ENCODE results near the gene COL6A3.

The COL6A3 gene

DNA sequence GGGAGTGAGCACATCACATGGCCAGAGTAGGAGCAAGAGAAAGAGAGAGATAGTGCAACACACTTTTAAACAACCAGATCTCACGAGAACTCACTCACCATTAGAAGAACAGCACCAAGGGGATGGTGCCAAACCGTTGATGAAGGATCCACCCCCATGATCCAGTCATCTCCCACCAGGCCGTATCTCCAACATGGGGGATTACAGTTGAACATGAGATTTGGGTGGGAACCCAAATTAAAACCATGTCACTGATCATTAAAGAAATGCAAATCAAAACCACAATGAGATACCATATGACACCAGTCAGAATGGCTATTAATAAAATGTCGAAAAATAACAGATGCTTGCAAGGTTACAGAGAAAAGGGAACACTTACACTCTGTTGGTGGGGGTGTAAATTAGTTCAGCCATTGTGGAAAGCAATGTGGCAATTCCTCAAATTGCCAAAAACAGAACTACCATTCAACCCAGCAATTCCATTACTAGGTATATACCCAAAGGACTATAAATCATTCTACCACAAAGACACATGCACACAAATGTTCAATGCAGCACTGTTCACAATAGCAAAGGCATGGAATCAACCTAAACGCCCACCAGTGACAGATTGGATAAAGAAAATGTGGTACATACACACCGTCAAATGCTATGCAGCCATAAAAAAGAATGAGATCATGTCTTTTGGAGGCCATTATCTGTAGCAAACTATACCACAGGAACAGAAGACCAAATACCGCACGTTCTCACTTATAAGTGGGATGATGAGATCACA, 137.1 kb downstream of the COL6A3 start:
- Histone ChIP-seq H3K4me3 (IDR thresholded peaks at IDR 0.05; ENCODE audit: insufficient read depth, low read depth, low read length) (no peak overlapping the region), H3K27ac (no peak overlapping the region), H3K4me2 (no peak overlapping the region), H3K4me1 (ENCODE audit: low read depth, poor library complexity, severe bottlenecking) (no peaks in the 10 kb centered on the region), H4K20me1 (ENCODE audit: insufficient read depth) (no peaks in the 10 kb centered on the region), H3K79me2 (ENCODE audit: insufficient read depth, low read depth) (no peaks in the 10 kb centered on the region), H3K36me3 (ENCODE audit: insufficient read depth) (no peaks in the 10 kb centered on the region), H3K27me3 (ENCODE audit: insufficient read depth, low read depth) (no peaks in the 10 kb centered on the region), H2AFZ (ENCODE audit: low read depth) (no peak overlapping the region), H3K9ac (no peak overlapping the region)
- TF ChIP-seq, protein P1, sequence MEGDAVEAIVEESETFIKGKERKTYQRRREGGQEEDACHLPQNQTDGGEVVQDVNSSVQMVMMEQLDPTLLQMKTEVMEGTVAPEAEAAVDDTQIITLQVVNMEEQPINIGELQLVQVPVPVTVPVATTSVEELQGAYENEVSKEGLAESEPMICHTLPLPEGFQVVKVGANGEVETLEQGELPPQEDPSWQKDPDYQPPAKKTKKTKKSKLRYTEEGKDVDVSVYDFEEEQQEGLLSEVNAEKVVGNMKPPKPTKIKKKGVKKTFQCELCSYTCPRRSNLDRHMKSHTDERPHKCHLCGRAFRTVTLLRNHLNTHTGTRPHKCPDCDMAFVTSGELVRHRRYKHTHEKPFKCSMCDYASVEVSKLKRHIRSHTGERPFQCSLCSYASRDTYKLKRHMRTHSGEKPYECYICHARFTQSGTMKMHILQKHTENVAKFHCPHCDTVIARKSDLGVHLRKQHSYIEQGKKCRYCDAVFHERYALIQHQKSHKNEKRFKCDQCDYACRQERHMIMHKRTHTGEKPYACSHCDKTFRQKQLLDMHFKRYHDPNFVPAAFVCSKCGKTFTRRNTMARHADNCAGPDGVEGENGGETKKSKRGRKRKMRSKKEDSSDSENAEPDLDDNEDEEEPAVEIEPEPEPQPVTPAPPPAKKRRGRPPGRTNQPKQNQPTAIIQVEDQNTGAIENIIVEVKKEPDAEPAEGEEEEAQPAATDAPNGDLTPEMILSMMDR (conservative IDR thresholded peaks at IDR 0.05; ENCODE audit: low read depth, low read length): no peak

Measured in KMS-11 (cell line).